ENCODE data around the gene IFNA1.
A peak's percentile ranks its signal among the peaks of the same experiment; 100 is the strongest.

The IFNA1 gene

DNA sequence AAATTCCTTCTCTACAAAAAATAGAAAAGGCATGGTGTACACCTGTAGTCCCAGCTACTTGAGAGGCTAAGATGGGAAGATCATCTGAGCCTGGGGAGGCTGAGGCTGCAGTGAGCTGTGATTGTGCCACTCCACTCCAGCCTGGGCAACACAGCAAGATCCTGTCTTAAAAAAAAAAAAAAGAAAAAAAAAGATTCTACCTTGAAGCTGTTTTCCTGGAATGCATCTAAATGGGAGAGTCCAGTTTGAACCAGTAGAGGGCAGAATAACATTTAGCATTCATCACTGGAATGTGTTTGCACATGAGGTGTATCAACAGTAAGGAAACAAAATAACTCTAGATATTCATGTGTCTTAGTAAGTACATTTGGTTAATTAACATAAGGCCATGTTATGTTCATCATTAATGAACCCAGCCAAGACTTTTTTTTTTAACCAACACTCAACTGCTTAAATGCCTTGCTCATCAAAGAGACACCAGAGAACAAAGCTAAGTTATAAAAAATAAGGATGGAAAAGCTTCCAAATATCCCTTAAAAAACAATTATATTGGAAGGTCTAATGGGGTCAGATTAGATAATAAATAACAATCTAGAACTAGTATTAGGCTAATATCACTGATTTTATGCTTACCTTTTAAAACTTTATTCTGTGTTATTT is 25.8 kb downstream of the IFNA1 start:
- H3K27me3 ChIP-seq (ENCODE audit: insufficient read depth, poor library complexity, severe bottlenecking), result no peaks in the 10 kb centered on the region
- no peak for ATAC-seq (ENCODE audit: low read depth)
- no peak overlapping the region for H3K4me3 ChIP-seq (ENCODE audit: severe bottlenecking)
- peaks cover 5% of the 10 kb centered on the region for H3K9me3 ChIP-seq (ENCODE audit: severe bottlenecking)
- TF ChIP-seq, protein P1, sequence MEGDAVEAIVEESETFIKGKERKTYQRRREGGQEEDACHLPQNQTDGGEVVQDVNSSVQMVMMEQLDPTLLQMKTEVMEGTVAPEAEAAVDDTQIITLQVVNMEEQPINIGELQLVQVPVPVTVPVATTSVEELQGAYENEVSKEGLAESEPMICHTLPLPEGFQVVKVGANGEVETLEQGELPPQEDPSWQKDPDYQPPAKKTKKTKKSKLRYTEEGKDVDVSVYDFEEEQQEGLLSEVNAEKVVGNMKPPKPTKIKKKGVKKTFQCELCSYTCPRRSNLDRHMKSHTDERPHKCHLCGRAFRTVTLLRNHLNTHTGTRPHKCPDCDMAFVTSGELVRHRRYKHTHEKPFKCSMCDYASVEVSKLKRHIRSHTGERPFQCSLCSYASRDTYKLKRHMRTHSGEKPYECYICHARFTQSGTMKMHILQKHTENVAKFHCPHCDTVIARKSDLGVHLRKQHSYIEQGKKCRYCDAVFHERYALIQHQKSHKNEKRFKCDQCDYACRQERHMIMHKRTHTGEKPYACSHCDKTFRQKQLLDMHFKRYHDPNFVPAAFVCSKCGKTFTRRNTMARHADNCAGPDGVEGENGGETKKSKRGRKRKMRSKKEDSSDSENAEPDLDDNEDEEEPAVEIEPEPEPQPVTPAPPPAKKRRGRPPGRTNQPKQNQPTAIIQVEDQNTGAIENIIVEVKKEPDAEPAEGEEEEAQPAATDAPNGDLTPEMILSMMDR (IDR thresholded peaks at IDR 0.05; ENCODE audit: poor library complexity, severe bottlenecking), result peak; percentile 60
- no peak for DNase-seq (ENCODE audit: low spot score)
- H3K36me3 ChIP-seq (ENCODE audit: low read depth), result peaks cover 5% of the 10 kb centered on the region
- H3K27ac ChIP-seq (ENCODE audit: poor library complexity, severe bottlenecking), result no peak overlapping the region
- no peaks in the 10 kb centered on the region for H3K4me1 ChIP-seq (ENCODE audit: insufficient read depth, poor library complexity, severe bottlenecking)

DNA sequence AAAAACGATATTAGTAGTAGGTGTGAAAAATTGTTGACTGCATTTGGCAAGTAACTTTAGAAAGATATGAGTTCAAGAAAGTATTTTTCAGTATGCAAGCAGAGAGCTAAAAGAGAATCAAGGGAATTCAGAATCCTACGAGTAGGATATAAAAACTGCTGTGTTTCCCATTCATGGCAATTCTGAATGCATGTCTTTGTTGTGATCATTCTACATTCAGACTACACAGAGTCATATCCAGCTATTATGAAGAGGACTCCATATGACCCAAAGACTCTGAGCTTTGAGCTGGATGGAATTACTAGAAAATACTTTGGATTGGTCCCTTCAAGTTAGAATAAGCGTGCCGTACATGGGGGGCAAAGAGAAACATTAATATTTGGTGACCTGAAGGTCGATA is 29.9 kb downstream of the IFNA1 start:
- peaks cover 22% of the 10 kb centered on the region for H3K36me3 ChIP-seq (ENCODE audit: low read depth)

GRCh38 chr9:21473236-21473635 is 33.0 kb downstream of the IFNA1 start:
- no peak for DNase-seq (ENCODE audit: low spot score)
- H3K27ac ChIP-seq (ENCODE audit: poor library complexity, severe bottlenecking), result no peak overlapping the region
- no peak for ATAC-seq (ENCODE audit: low read depth)
- no peaks in the 10 kb centered on the region for H3K4me1 ChIP-seq (ENCODE audit: insufficient read depth, poor library complexity, severe bottlenecking)
- no peak overlapping the region for H3K4me3 ChIP-seq (ENCODE audit: severe bottlenecking)
- no peaks in the 10 kb centered on the region for H3K27me3 ChIP-seq (ENCODE audit: insufficient read depth, poor library complexity, severe bottlenecking)
- peaks cover 28% of the 10 kb centered on the region for H3K36me3 ChIP-seq (ENCODE audit: low read depth)
- TF ChIP-seq, protein P1 (IDR thresholded peaks at IDR 0.05; ENCODE audit: poor library complexity, severe bottlenecking), result peak; percentile 12
- H3K9me3 ChIP-seq (ENCODE audit: severe bottlenecking), result peaks cover 2% of the 10 kb centered on the region

More for the DNA sequence above, 29.9 kb downstream of the IFNA1 start:
- H3K9me3 ChIP-seq (ENCODE audit: severe bottlenecking), result peaks cover 2% of the 10 kb centered on the region
- TF ChIP-seq, protein P1 (IDR thresholded peaks at IDR 0.05; ENCODE audit: poor library complexity, severe bottlenecking), result no peak
- H3K27me3 ChIP-seq (ENCODE audit: insufficient read depth, poor library complexity, severe bottlenecking), result no peaks in the 10 kb centered on the region
- no peaks in the 10 kb centered on the region for H3K4me1 ChIP-seq (ENCODE audit: insufficient read depth, poor library complexity, severe bottlenecking)
- ATAC-seq (ENCODE audit: low read depth) (no peak), DNase-seq (ENCODE audit: low spot score) (no peak)
- no peak overlapping the region for H3K27ac ChIP-seq (ENCODE audit: poor library complexity, severe bottlenecking)
- H3K4me3 ChIP-seq (ENCODE audit: severe bottlenecking), result no peak overlapping the region

GRCh38 chr9:21477466-21477865 is 37.2 kb downstream of the IFNA1 start:
- no peaks in the 10 kb centered on the region for H3K9me3 ChIP-seq (ENCODE audit: severe bottlenecking)
- DNase-seq (ENCODE audit: low spot score) (no peak), ATAC-seq (ENCODE audit: low read depth) (no peak)
- H3K4me1 ChIP-seq (ENCODE audit: insufficient read depth, poor library complexity, severe bottlenecking), result no peaks in the 10 kb centered on the region
- no peaks in the 10 kb centered on the region for H3K27me3 ChIP-seq (ENCODE audit: insufficient read depth, poor library complexity, severe bottlenecking)
- TF ChIP-seq, protein P1 (IDR thresholded peaks at IDR 0.05; ENCODE audit: poor library complexity, severe bottlenecking), result no peak
- peaks cover 22% of the 10 kb centered on the region for H3K36me3 ChIP-seq (ENCODE audit: low read depth)
- H3K4me3 ChIP-seq (ENCODE audit: severe bottlenecking), result no peak overlapping the region
- H3K27ac ChIP-seq (ENCODE audit: poor library complexity, severe bottlenecking), result no peak overlapping the region

DNA sequence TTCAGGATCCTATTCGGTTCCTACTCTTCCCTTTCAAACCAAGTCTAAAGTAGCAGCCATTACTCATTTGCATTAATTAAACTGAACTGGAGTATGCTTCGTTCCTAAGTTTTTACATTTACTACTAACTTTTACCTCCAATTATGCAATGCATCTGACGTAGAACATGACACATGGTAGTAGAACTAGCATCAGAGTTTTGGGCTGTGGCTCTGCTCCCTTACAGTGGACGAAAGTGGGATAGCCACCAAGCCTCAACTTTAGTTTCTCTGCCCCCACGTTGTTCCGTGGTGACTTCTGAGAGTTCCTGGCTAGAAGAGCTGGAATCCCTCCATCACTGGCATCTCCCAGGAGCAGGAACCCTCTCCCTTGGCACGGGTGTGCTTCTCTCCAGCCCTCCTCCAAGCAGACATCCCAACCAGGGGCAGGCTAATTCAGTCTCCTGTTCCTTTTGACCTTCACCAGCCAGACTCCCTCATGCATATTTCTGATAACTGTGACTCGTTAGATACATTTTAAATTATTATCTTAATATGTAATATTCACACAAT is 39.0 kb downstream of the IFNA1 start:
- TF ChIP-seq, protein P1 (IDR thresholded peaks at IDR 0.05; ENCODE audit: poor library complexity, severe bottlenecking), result no peak
- peaks cover 27% of the 10 kb centered on the region for H3K36me3 ChIP-seq (ENCODE audit: low read depth)
- no peaks in the 10 kb centered on the region for H3K27me3 ChIP-seq (ENCODE audit: insufficient read depth, poor library complexity, severe bottlenecking)
- no peaks in the 10 kb centered on the region for H3K9me3 ChIP-seq (ENCODE audit: severe bottlenecking)
- H3K4me1 ChIP-seq (ENCODE audit: insufficient read depth, poor library complexity, severe bottlenecking), result no peaks in the 10 kb centered on the region
- no peak overlapping the region for H3K27ac ChIP-seq (ENCODE audit: poor library complexity, severe bottlenecking)
- DNase-seq (ENCODE audit: low spot score), result no peak
- no peak overlapping the region for H3K4me3 ChIP-seq (ENCODE audit: severe bottlenecking)
- no peak; the same call in 2 of the 3 replicates for ATAC-seq (ENCODE audit: low read depth)
